Measurements from ENCODE around the gene GNA12. TPM values are rescaled to one million over a fixed set of nuclear protein-coding genes. Genes with fewer than 3 reads are reported as not detected.
"Not testable (repeated sequence)": the region's sequence is repeated elsewhere in the genome, so short reads cannot be mapped to it uniquely, and the experiment has no call there.

Gene GNA12
- total and polyA plus RNA-seq, 11 donors = 10.7 to 56.5 (median 34.9) TPM

DNA sequence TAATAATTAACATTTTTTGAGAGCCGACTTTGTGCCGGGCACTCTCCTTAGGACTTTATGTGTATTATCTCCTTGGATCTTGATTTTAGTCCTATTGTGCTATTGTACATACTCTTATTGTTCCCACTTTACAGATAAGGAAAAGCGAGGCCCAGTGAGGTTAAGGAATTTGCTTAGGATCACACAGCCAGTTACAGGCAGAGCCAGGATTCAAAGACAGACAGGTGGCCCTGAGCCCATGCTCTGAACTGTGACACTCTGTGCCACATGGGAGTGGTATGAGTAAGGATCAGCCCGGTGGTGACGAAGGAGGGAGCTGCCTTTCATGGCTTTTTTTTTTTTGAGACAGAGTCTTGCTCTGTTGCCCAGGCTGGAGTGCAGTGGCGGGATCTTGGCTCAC is 15.8 kb upstream of the GNA12 start:
- intact Hi-C loops (cut with DNase I) = loop anchor here in 8 of 10 donors (5.0 to 10.0 kb wide), 5 partner anchors 98 to 1035 kb away; partner anchors contain the start of gene SDK1 (in 2 of the 8)
- ATAC-seq = no peak

DNA sequence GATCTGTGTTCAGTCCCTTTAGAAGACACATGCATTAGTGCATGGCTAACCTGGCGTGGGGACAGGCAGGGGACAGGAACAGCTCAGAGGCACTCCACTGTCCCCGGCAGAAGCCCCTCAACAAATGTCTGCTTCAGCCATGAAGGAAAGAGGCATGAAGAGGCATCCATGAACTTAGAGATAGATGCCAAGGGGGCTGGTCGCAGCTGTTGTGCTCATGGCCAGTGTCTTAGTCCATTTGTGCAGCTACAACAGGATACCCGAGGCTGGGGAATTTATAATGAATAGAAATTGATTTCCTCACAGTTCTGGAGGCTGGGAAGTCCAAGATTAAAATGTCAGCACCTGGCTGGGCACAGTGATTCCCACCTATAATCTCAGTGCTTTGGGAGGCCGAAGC is 14.5 kb upstream of the GNA12 start:
- peaks cover 0 to 20% (median 8%) of the 10 kb centered on the region in 12 donors for H3K4me1 ChIP-seq
- ATAC-seq (no peak), DNase-seq (no peak)
- H3K36me3 ChIP-seq = no peaks in the 10 kb centered on the region
- WGBS, 4 donors = 91 to 97% (median 94%) methylated on average over 5 of the region's 5 CpGs
- H3K27me3 ChIP-seq = no peaks in the 10 kb centered on the region
- no peak overlapping the region for H3K4me3 ChIP-seq
- no peak overlapping the region for H3K27ac ChIP-seq
- TF ChIP-seq POLR2A (IDR thresholded peaks at IDR 0.05) = no peak
- TF ChIP-seq, protein P1, sequence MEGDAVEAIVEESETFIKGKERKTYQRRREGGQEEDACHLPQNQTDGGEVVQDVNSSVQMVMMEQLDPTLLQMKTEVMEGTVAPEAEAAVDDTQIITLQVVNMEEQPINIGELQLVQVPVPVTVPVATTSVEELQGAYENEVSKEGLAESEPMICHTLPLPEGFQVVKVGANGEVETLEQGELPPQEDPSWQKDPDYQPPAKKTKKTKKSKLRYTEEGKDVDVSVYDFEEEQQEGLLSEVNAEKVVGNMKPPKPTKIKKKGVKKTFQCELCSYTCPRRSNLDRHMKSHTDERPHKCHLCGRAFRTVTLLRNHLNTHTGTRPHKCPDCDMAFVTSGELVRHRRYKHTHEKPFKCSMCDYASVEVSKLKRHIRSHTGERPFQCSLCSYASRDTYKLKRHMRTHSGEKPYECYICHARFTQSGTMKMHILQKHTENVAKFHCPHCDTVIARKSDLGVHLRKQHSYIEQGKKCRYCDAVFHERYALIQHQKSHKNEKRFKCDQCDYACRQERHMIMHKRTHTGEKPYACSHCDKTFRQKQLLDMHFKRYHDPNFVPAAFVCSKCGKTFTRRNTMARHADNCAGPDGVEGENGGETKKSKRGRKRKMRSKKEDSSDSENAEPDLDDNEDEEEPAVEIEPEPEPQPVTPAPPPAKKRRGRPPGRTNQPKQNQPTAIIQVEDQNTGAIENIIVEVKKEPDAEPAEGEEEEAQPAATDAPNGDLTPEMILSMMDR (IDR thresholded peaks at IDR 0.05) = no peak
- no peaks in the 10 kb centered on the region for H3K9me3 ChIP-seq
- intact Hi-C loops (cut with DNase I) = no loop called here

More for the DNA sequence above, 15.8 kb upstream of the GNA12 start:
- no peak for TF ChIP-seq POLR2A (IDR thresholded peaks at IDR 0.05)
- TF ChIP-seq, protein P1 (IDR thresholded peaks at IDR 0.05) = no peak
- no peak for DNase-seq
- H3K27ac ChIP-seq = no peak overlapping the region
- no peak overlapping the region for H3K4me3 ChIP-seq
- peaks cover 0 to 33% (median 20%) of the 10 kb centered on the region in 12 donors for H3K4me1 ChIP-seq
- 93 to 98% (median 96%) methylated on average over 6 of the region's 6 CpGs for WGBS, 4 donors
- no peaks in the 10 kb centered on the region for H3K36me3 ChIP-seq
- no peaks in the 10 kb centered on the region for H3K9me3 ChIP-seq
- H3K27me3 ChIP-seq = no peaks in the 10 kb centered on the region

DNA sequence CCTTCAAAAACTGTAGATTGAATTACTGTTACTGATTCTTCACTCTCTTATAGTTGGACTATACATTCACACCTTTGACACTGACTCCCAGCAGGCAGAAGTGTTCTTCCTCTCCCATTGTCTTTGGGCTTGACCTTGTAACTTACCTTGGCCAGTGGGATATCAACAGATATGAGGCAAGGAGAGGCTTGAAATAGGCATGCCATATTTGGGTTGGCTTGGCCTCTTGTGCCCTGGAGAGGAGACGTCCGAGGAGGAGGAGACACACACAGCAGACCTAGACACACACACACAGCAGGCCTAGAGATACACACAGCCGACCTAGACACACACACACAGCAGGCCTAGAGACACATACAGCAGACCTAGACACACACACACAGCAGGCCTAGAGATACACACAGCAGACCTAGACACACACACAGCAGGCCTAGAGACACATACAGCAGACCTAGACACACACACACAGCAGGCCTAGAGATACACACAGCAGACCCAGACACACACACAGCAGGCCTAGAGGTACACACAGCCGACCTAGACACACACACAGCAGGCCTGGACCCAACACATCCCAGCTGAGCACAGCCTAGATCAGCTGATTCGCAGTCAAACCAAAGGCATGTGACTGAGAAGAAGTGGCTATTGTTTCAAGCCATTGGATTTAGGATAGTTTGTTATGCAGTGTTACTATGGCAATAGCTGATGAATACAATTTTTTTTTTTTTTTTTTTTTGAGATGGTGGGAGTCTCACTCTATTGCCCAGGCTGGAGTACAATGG is 12.5 kb upstream of the GNA12 start:
- TF ChIP-seq, protein P1 (IDR thresholded peaks at IDR 0.05) = no peak
- TF ChIP-seq POLR2A (IDR thresholded peaks at IDR 0.05) = no peak
- WGBS, 4 donors = 53 to 76% (median 62%) methylated on average over 5 of the region's 5 CpGs
- peak in 2 of 5 donors; percentile 36 to 54 for DNase-seq
- H3K27me3 ChIP-seq = no peaks in the 10 kb centered on the region
- no peaks in the 10 kb centered on the region for H3K36me3 ChIP-seq
- ATAC-seq = peak; percentile 18 to 87 (median 72)
- H3K9me3 ChIP-seq = no peaks in the 10 kb centered on the region
- H3K4me3 ChIP-seq = no peak overlapping the region
- H3K27ac ChIP-seq = no peak overlapping the region
- peaks cover 0 to 20% (median 1%) of the 10 kb centered on the region in 12 donors for H3K4me1 ChIP-seq
- intact Hi-C loops (cut with DNase I) = no loop called here

- Histone ChIP-seq H3K27me3 (no peaks in the 10 kb centered on the region), H3K9me3 (no peaks in the 10 kb centered on the region), H3K4me1 (peaks cover 0 to 20% (median 4%) of the 10 kb centered on the region in 12 donors), H3K4me3 (no peak overlapping the region), H3K36me3 (no peaks in the 10 kb centered on the region), H3K27ac (no peak overlapping the region)
- WGBS, 4 donors = 96 to 98% (median 97%) methylated on average over 6 of the region's 6 CpGs
- intact Hi-C loops (cut with DNase I) = no loop called here
- no peak for TF ChIP-seq POLR2A (IDR thresholded peaks at IDR 0.05)
- TF ChIP-seq, protein P1 (IDR thresholded peaks at IDR 0.05) = no peak
- ATAC-seq = no peak
- no peak for DNase-seq
These were observed 11.3 kb upstream of the GNA12 start for GRCh38 chr7:2855386-2855785.

- DNase-seq; H3K9me3 ChIP-seq; H3K36me3 ChIP-seq; H3K4me3 ChIP-seq; H3K27me3 ChIP-seq; ATAC-seq; intact Hi-C loops (cut with DNase I): not testable (repeated sequence)
- Histone ChIP-seq H3K4me1 (peaks cover 0 to 20% (median 4%) of the 10 kb centered on the region in 12 donors), H3K27ac (peak overlapping the region in 11 of 12 donors; percentile 9 to 63 (median 39))
- WGBS, 4 donors = 76 to 84% (median 80%) methylated on average over 4 of the region's 4 CpGs
These were observed 9.4 kb upstream of the GNA12 start for GRCh38 chr7:2853552-2853951.
